Measurements from ENCODE around the gene MMP15. TPM values are rescaled to one million over a fixed set of nuclear protein-coding genes. Genes with fewer than 3 reads are reported as not detected.

MMP15 gene
- total RNA-seq, 1 donor from 2014 or later, result 16.3 TPM

GRCh38 chr16:58038219-58038641, 12.7 kb downstream of the MMP15 start:
- Mint-ChIP-seq H3K9me3 (no peaks in the 10 kb centered on the region), H3K4me1 (peaks cover 15% of the 10 kb centered on the region), H3K36me3 (peaks cover 6% of the 10 kb centered on the region), H3K4me3 (no peak overlapping the region), H3K27ac (no peak overlapping the region), H3K27me3 (ENCODE audit: low read depth) (no peaks in the 10 kb centered on the region)
- DNase-seq (ENCODE audit: low spot score in 2 of 2, unreplicated experiment in 2 of 2), result no peak
- TF ChIP-seq CTCF (IDR thresholded peaks at IDR 0.05; ENCODE audit: unreplicated experiment), result no peak

- peaks cover 6% of the 10 kb centered on the region for H3K36me3 Mint-ChIP-seq
- H3K9me3 Mint-ChIP-seq, result no peaks in the 10 kb centered on the region
- no peak for DNase-seq (ENCODE audit: low spot score in 2 of 2, unreplicated experiment in 2 of 2)
- no peak overlapping the region for H3K4me3 Mint-ChIP-seq
- H3K4me1 Mint-ChIP-seq, result peaks cover 2% of the 10 kb centered on the region
- no peak overlapping the region for H3K27ac Mint-ChIP-seq
- H3K27me3 Mint-ChIP-seq (ENCODE audit: low read depth), result no peaks in the 10 kb centered on the region
- TF ChIP-seq CTCF (IDR thresholded peaks at IDR 0.05; ENCODE audit: unreplicated experiment), result no peak
Observed at GRCh38 chr16:58039829-58040495, 14.4 kb downstream of the MMP15 start.

GRCh38 chr16:58040496-58040846, 14.9 kb downstream of the MMP15 start:
- H3K36me3 Mint-ChIP-seq, result peaks cover 6% of the 10 kb centered on the region

GRCh38 chr16:58040945-58041627, 15.5 kb downstream of the MMP15 start:
- Mint-ChIP-seq H3K4me1 (no peaks in the 10 kb centered on the region), H3K9me3 (no peaks in the 10 kb centered on the region), H3K4me3 (no peak overlapping the region), H3K27me3 (ENCODE audit: low read depth) (no peaks in the 10 kb centered on the region), H3K27ac (no peak overlapping the region), H3K36me3 (peaks cover 6% of the 10 kb centered on the region)
- no peak for TF ChIP-seq CTCF (IDR thresholded peaks at IDR 0.05; ENCODE audit: unreplicated experiment)
- no peak for DNase-seq (ENCODE audit: low spot score in 2 of 2, unreplicated experiment in 2 of 2)

More at GRCh38 chr16:58040496-58040846, 14.9 kb downstream of the MMP15 start:
- no peaks in the 10 kb centered on the region for H3K27me3 Mint-ChIP-seq (ENCODE audit: low read depth)
- no peak overlapping the region for H3K27ac Mint-ChIP-seq
- no peaks in the 10 kb centered on the region for H3K4me1 Mint-ChIP-seq
- no peak for TF ChIP-seq CTCF (IDR thresholded peaks at IDR 0.05; ENCODE audit: unreplicated experiment)
- H3K4me3 Mint-ChIP-seq, result no peak overlapping the region
- H3K9me3 Mint-ChIP-seq, result no peaks in the 10 kb centered on the region
- no peak for DNase-seq (ENCODE audit: low spot score in 2 of 2, unreplicated experiment in 2 of 2)

- DNase-seq (ENCODE audit: low spot score in 2 of 2, unreplicated experiment in 2 of 2), result no peak
- TF ChIP-seq CTCF (IDR thresholded peaks at IDR 0.05; ENCODE audit: unreplicated experiment), result no peak
- Mint-ChIP-seq H3K4me1 (no peaks in the 10 kb centered on the region), H3K27ac (no peak overlapping the region), H3K36me3 (peaks cover 6% of the 10 kb centered on the region), H3K9me3 (no peaks in the 10 kb centered on the region), H3K4me3 (no peak overlapping the region), H3K27me3 (ENCODE audit: low read depth) (no peaks in the 10 kb centered on the region)
Observed at GRCh38 chr16:58041628-58041955, 16.0 kb downstream of the MMP15 start.

Measured in mesothelial cell of epicardium (in vitro differentiated cells).